Thyroid gland (tissue), 4 donors: ENCODE data around the gene ADCY5.

Source experiments
- CTCF ChIP-seq, 6 experiments: fragments of 200-600 bp in 3 of 6; fragments of 450-650 bp in 3 of 6; sonication (generic) in 3 of 6; IDR thresholded peaks; one replicate each; pipeline ENCODE4 v1.5.1; 2016 to 2019; ENCODE audit warnings: antibody characterized with exemption in 6 of 6, mild to moderate bottlenecking in 2 of 6, inconsistent platforms in 1 of 6, moderate library complexity in 1 of 6
- POLR2A ChIP-seq, 2 donors: fragments of 450-650 bp; IDR thresholded peaks; one replicate each; pipeline ENCODE4 v1.6.1; 2017; ENCODE audit warnings: antibody characterized with exemption in 2 of 2, mild to moderate bottlenecking in 2 of 2, moderate library complexity in 1 of 2

- TF ChIP-seq CTCF (IDR thresholded peaks at IDR 0.05) (no peak), POLR2A (IDR thresholded peaks at IDR 0.05) (no peak)
These were observed 68.6 kb downstream of the ADCY5 start for GRCh38 chr3:123380261-123380660.
